AG08396 (cell line): ENCODE results near the gene TBX15.
"Not testable (repeated sequence)": the region's sequence is repeated elsewhere in the genome, so short reads cannot be mapped to it uniquely, and the experiment has no call there.

Source experiments
- DNase-seq: peaks from one replicate; pipeline ENCODE4 v3.0.0; 2012; ENCODE audit warnings: low spot score, mixed read lengths

TBX15 gene

DNA sequence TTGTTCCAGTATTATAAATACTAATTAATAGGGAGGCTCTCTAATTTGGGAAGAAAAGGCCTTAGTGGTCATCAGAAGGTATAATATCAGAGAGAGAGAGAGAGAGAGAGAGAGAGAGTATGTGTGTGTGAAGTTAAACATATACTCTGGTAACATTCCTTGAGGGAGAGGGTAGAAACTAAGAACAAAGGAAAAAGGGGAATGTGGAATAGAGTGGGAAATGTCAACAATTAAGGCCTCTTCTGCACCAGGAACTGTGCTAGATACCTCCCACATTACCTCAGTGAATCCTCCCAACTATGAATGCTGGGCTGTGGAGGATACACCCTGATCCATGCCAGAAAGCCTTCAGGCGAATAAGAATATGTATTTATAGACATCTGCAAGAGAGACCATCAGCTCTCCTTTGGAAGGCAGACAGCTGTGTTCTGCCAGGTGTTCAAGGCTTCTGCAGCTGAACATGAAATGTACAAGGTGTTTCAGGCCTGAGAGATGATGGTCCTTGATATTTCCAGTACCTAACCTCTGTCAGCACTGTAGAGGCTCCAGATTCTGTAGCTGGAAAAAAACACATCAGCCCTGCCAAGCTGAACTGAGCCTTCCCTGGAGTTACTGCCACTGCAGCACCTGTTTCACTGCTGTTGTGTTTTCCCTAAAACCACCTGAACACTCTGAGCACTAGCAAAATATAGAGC, 29.1 kb downstream of the TBX15 start:
- DNase-seq = no peak

DNA sequence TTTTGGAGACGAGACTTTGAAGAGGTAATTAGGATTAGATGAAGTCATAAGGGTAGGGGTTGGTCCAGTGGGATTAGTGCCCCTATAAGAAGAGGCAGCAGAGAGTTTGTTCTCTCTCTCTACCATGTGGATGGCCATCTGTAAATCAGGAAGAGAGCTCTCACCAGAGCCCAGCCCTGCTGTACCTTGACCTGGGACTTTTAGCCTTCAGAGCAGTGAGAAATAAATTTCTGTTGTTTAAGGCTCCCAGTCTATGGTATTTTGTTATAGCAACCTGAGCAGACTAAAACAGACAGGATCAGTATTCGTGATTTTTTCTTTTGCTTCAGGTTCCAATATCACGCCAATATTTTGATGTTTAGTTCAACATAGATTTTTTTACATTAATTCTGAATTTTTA, 30.0 kb downstream of the TBX15 start:
- no peak for DNase-seq

GRCh38 chr1:118957579-118957978, 30.6 kb downstream of the TBX15 start:
- not testable (repeated sequence) for DNase-seq

DNA sequence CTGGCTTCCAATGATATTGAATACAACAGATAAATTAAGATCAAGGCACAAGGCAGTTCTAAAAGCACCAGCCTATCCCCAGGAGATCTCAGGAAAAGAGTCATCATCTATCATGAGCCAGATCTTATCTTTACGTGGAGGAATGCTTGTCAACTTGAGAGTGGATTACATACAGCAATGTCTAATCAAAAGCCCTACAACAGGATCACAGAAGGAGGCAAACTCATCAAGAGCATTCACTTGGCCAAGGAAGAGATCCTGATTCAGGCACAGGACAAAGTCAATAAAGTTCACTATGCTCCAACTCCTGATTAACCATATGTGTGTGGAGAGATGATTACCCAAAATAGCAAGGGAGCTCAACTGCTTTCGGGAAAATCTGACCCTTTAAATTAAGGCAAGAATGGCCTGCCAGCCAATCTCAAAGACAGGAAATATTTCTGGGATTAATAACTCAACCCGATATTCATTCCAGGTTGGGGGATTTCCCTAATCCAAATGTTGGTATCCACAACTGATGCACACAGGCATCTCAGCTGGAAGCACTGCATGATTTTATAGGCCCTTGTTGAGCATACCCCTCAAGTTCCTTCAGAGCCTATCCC, 33.7 kb downstream of the TBX15 start:
- no peak for DNase-seq

GRCh38 chr1:118951270-118951936, 36.7 kb downstream of the TBX15 start:
- no peak for DNase-seq

DNA sequence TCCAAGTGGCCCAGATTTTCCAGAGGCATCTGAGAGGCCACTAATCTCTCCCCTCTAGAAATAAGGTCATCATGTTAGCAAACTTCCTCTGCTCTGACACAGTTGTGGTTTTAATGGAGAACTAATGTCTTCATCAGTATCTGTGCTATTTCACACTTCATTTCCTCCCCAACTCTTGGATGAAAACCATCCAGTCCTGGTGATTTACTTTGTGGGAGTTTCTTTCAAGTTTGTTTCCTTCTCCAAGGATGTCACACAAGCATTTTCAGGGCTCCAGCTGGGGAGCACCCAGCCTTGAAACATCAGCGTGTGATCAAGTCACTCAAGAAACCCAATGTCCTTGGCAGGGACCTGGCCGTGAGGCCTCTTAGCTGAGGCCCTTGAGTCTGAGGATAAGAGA, 38.8 kb downstream of the TBX15 start:
- DNase-seq = no peak

DNA sequence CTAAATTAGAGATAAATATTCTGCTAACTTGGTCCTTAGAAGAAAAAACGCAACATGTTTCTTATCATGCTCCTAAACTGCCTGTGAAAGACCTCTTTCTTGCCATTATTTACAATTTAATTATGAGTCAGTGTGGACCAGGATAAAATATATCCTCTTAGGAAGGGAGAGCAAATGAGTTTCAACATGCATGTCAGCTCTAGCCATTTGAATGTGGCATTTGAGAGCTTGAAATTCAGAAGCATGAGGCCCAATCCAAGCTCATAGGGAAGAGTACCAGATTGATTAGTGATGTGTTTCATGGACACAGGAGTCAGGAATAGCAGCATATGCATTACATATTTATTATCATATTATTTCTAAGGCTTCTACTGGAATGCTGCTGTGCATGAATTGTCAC, 39.3 kb downstream of the TBX15 start:
- DNase-seq = no peak

DNA sequence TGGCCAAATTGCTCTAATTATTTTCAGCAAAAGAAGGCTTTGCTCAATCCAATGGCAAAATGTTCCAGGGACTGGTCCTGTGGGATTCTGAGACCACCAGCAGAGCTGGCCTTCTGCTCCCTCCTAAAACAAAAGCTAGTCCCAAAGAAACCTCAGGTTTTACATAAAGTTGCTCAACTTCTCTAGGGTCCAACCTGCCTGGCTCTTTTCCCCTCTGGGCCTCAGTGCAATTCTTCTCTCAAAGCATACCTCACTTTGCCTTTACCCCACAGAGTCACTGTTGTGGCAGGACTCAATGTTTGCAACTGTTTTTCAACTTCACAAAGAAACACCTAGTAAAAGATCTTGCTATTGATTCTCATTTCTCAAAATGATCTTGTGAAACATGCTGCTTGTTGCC, 39.8 kb downstream of the TBX15 start:
- DNase-seq = no peak

GRCh38 chr1:118947790-118948189, 40.4 kb downstream of the TBX15 start:
- peak; percentile 31 for DNase-seq

DNA sequence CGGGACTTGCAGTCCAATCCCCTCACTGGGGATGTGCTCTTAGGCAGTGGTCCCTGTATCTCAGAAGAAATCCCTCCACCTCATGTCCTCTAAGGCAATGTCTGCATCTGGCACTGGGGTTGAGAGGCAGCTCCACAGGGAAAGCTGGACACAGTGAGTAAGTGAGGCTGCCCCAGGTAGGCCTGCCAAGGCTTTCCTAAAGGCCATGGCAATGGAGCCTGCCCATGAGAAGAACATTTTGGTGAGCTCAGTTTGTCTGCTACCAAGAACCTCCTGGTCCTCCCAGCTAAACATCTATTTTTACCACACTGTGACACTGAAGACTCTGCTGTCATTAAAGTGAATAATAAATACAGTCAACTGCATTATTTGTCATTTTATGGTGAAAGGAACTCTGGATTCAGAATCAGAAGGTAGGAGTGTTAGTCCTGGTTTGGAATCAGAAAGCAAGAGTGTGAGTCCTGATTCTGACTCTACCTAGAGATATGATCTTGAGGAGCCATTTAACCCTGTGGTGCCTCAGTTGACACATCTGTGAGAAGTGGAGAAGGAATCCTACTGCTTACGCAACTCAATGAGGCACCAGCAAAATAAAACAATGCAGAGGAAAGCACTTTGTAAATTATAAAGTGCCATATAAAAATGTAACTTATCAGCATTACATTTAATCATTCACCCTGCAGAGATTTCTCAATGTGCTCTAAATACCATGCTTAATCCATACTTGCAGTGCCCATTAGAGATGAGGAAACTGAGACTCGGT, 41.0 kb downstream of the TBX15 start:
- DNase-seq = no peak

DNA sequence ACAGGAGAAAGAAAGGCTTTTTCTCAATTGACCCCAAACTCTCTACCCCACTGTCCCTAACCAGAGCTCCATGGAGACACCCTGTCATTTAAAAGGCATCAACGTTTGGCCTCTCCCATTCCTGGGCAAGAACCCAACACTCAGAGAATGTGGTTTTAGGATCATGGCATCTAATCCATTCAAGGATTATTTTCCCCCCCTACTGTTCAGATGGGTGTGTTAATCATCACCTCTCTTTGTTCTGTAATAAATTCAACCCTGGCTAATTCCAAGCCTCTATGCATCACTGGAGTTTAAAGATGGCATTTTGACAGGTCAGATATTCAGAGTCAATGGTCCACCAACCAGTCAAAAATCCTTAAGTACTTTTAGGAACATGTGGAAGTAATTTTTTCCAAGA, 42.7 kb downstream of the TBX15 start:
- DNase-seq = no peak

- no peak for DNase-seq
Measured at GRCh38 chr1:118944546-118944945, 43.6 kb downstream of the TBX15 start.

DNA sequence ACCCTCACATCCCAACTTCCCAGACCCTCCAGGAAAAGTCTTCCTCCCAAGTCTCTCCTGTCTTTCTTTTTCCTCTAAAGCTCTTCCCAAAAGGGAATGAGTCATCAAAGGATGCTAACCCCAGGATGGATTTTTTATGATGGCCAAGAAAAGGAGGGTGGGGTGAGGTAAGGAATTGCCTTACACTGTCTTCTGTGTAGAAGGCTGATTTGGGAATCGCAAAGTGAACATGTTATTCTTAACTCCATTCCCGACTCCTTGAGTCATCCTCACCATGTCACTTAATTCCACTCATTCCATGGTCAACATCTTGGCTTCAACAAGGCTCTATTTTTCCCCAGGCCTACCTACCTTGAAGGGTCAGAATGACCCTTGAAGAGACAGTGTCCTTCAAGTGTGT, 44.0 kb downstream of the TBX15 start:
- no peak for DNase-seq

GRCh38 chr1:118940957-118941356, 47.2 kb downstream of the TBX15 start:
- DNase-seq = no peak

- no peak for DNase-seq
Measured at GRCh38 chr1:118937413-118938072, 50.6 kb downstream of the TBX15 start.

GRCh38 chr1:118934706-118935105, 53.4 kb downstream of the TBX15 start:
- no peak for DNase-seq

DNA sequence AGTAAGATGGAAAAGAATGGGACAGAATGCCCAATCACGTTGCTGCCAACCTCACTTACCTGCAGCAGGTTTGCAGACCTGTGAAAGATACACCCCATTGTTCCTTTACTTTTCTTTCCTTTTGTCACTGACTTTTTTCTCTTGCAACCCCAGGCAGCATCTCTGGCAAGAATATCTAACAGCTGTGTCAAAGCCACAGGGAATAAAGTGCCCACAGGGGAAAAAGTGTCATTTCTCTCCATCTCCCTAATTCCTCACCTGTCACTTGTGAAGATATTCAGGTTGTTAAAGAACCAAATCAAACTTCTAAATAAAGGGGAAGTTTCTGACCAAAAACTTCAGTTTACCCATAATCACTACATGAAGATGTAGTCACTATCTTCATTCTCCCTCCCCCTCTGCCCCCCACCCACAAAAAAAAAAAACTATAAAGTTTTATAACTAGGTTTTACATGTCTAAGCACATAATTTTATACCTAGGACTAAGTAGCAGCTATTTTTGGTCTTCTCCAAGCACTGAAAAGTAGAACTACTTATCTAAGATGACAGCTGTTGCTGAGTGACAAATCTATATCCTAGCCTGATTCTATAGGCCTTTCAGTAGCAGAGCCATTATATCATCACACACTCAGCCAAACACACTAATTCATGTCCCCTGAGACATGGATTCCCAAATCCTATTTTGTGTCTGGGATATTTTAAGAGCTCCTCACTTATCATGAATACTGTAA, 54.9 kb downstream of the TBX15 start:
- DNase-seq = no peak

- no peak for DNase-seq
Measured at GRCh38 chr1:118931876-118932275, 56.3 kb downstream of the TBX15 start.

GRCh38 chr1:118928739-118929554, 59.2 kb downstream of the TBX15 start:
- peak; percentile 7 for DNase-seq

DNA sequence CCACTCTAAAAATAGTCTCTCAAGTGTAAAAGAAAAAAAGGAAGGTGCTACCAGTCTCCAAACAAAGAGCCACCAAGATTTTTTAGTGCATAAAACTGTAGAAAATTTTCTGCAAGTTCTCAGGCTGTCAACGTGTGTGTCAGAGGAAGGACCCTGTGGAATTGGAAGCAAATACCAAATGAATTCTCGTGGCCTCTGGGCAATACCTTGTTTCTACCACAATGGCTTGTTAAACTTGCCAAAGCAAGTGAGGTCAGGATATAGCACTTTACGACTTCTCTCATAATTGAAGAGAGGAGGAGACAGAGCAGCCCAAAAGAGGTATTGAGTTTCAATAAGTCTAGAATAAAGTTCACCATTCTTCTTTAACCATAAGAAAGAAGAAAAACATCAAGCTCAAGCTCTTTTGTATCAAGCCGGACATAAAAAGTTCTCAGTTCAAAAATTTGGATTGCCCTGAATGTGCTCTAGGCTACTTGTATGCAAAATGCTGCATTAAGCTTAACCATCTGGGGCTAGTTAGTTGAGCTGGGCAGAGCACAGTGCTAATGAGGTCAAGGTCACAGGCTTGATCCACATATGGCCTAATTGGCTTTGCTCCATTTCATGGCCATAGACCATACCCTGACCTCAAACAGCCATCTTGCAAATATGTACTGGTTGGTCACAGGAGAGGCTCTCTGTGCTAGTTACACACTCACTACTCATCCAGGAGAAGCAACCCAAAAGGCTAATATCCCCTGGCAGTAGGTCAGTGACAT, 60.5 kb downstream of the TBX15 start:
- no peak for DNase-seq
